ENCODE measurements around the gene RPS28.
"Not testable (repeated sequence)": the region's sequence is repeated elsewhere in the genome, so short reads cannot be mapped to it uniquely, and the experiment has no call there.

RPS28 gene

GRCh38 chr19:8320564-8321066 lies 681 bp upstream of the RPS28 start:
- DNase-seq (ENCODE audit: low read depth) = peak; percentile 51

- no peak for DNase-seq (ENCODE audit: low read depth)
Observed at GRCh38 chr19:8321986-8322637, 816 bp downstream of the RPS28 start.

- no peak for DNase-seq (ENCODE audit: low read depth)
Observed at GRCh38 chr19:8322638-8322997, 1.3 kb downstream of the RPS28 start.

- DNase-seq (ENCODE audit: low read depth) = peak; percentile 31
Observed at GRCh38 chr19:8323781-8324185, 2.5 kb downstream of the RPS28 start.

GRCh38 chr19:8324186-8325050 lies 3.1 kb downstream of the RPS28 start:
- DNase-seq (ENCODE audit: low read depth) = peak; percentile 33

- DNase-seq (ENCODE audit: low read depth) = no peak
Observed at GRCh38 chr19:8325454-8325853, 4.2 kb downstream of the RPS28 start.

GRCh38 chr19:8329996-8330395 lies 8.7 kb downstream of the RPS28 start:
- no peak for DNase-seq (ENCODE audit: low read depth)

GRCh38 chr19:8331263-8331845 lies 10.1 kb downstream of the RPS28 start:
- DNase-seq (ENCODE audit: low read depth) = no peak

- no peak for DNase-seq (ENCODE audit: low read depth)
Observed at GRCh38 chr19:8332976-8333766, 11.9 kb downstream of the RPS28 start.

- no peak for DNase-seq (ENCODE audit: low read depth)
Observed at GRCh38 chr19:8333767-8334457, 12.6 kb downstream of the RPS28 start.

- DNase-seq (ENCODE audit: low read depth) = peak; percentile 52
Observed at GRCh38 chr19:8334458-8335342, 13.4 kb downstream of the RPS28 start.

- DNase-seq (ENCODE audit: low read depth) = no peak
Observed at GRCh38 chr19:8335343-8336071, 14.2 kb downstream of the RPS28 start.

- DNase-seq (ENCODE audit: low read depth) = no peak
Observed at GRCh38 chr19:8336072-8336569, 14.8 kb downstream of the RPS28 start.

- DNase-seq (ENCODE audit: low read depth) = no peak
Observed at GRCh38 chr19:8336660-8337059, 15.4 kb downstream of the RPS28 start.

GRCh38 chr19:8337728-8338127 lies 16.4 kb downstream of the RPS28 start:
- DNase-seq (ENCODE audit: low read depth) = no peak

GRCh38 chr19:8338835-8339234 lies 17.5 kb downstream of the RPS28 start:
- no peak for DNase-seq (ENCODE audit: low read depth)

- no peak for DNase-seq (ENCODE audit: low read depth)
Observed at GRCh38 chr19:8340341-8341096, 19.2 kb downstream of the RPS28 start.

- DNase-seq (ENCODE audit: low read depth) = not testable (repeated sequence)
Observed at GRCh38 chr19:8341504-8341903, 20.2 kb downstream of the RPS28 start.

GRCh38 chr19:8342316-8342683 lies 21.0 kb downstream of the RPS28 start:
- no peak for DNase-seq (ENCODE audit: low read depth)

All from ELR (cell line).